Measurements from ENCODE around the gene ZNF592. TPM values are rescaled to one million over a fixed set of nuclear protein-coding genes. Genes with fewer than 3 reads are reported as not detected.
"Not testable (repeated sequence)": the region's sequence is repeated elsewhere in the genome, so short reads cannot be mapped to it uniquely, and the experiment has no call there.

Gene ZNF592
- total RNA-seq, 1 donor from 2014 or later: 7.2 TPM

- DNase-seq (ENCODE audit: low spot score): peak; percentile 81
Observed at GRCh38 chr15:84747416-84748273, 747 bp upstream of the ZNF592 start.

GRCh38 chr15:84749111-84749991 is 959 bp downstream of the ZNF592 start:
- DNase-seq (ENCODE audit: low spot score): peak; percentile 20

GRCh38 chr15:84750583-84751092 is 2.2 kb downstream of the ZNF592 start:
- DNase-seq (ENCODE audit: low spot score): no peak

GRCh38 chr15:84751721-84752120 is 3.3 kb downstream of the ZNF592 start:
- DNase-seq (ENCODE audit: low spot score): not testable (repeated sequence)

- no peak for DNase-seq (ENCODE audit: low spot score)
Observed at GRCh38 chr15:84752195-84752594, 3.8 kb downstream of the ZNF592 start.

- DNase-seq (ENCODE audit: low spot score): no peak
Observed at GRCh38 chr15:84752700-84753099, 4.3 kb downstream of the ZNF592 start.

- DNase-seq (ENCODE audit: low spot score): not testable (repeated sequence)
Observed at GRCh38 chr15:84754889-84755288, 6.5 kb downstream of the ZNF592 start.

GRCh38 chr15:84755736-84756527 is 7.5 kb downstream of the ZNF592 start:
- DNase-seq (ENCODE audit: low spot score): no peak

- no peak for DNase-seq (ENCODE audit: low spot score)
Observed at GRCh38 chr15:84759018-84759417, 10.6 kb downstream of the ZNF592 start.

- no peak for DNase-seq (ENCODE audit: low spot score)
Observed at GRCh38 chr15:84760219-84760618, 11.8 kb downstream of the ZNF592 start.

GRCh38 chr15:84761607-84762131 is 13.3 kb downstream of the ZNF592 start:
- peak; percentile 14 for DNase-seq (ENCODE audit: low spot score)

GRCh38 chr15:84762840-84763572 is 14.6 kb downstream of the ZNF592 start:
- DNase-seq (ENCODE audit: low spot score): no peak

- DNase-seq (ENCODE audit: low spot score): no peak
Observed at GRCh38 chr15:84764585-84764984, 16.2 kb downstream of the ZNF592 start.

- no peak for DNase-seq (ENCODE audit: low spot score)
Observed at GRCh38 chr15:84764989-84765388, 16.6 kb downstream of the ZNF592 start.

GRCh38 chr15:84765675-84766074 is 17.3 kb downstream of the ZNF592 start:
- no peak for DNase-seq (ENCODE audit: low spot score)

- no peak for DNase-seq (ENCODE audit: low spot score)
Observed at GRCh38 chr15:84766461-84767035, 18.2 kb downstream of the ZNF592 start.

GRCh38 chr15:84772031-84772430 is 23.6 kb downstream of the ZNF592 start:
- DNase-seq (ENCODE audit: low spot score): no peak

GRCh38 chr15:84772467-84772866 is 24.1 kb downstream of the ZNF592 start:
- no peak for DNase-seq (ENCODE audit: low spot score)

- no peak for DNase-seq (ENCODE audit: low spot score)
Observed at GRCh38 chr15:84773716-84774115, 25.3 kb downstream of the ZNF592 start.

GRCh38 chr15:84775867-84776449 is 27.6 kb downstream of the ZNF592 start:
- no peak for DNase-seq (ENCODE audit: low spot score)
